SK-N-SH treated with all-trans-retinoic acid at 6 μM for 48 hours (cell line): Measurements from ENCODE around the gene BRD4.
"Not testable (repeated sequence)": the region's sequence is repeated elsewhere in the genome, so short reads cannot be mapped to it uniquely, and the experiment has no call there.

Experiments used
- ARNTL ChIP-seq: fragments of 450-650 bp; formaldehyde crosslinking; IDR thresholded peaks from 2 replicates; pipeline ENCODE4 v1.5.0; 2020; ENCODE audit warnings: low read depth, mild to moderate bottlenecking, moderate library complexity, borderline replicate concordance
- ESRRG ChIP-seq: fragments of 250-450 bp; sonication (Bioruptor Pico); IDR thresholded peaks from 2 replicates; pipeline ENCODE4 v1.6.1; 2021; ENCODE audit warnings: mild to moderate bottlenecking
- GLIS3 ChIP-seq: fragments of 250-450 bp; sonication (Bioruptor Pico); IDR thresholded peaks from 2 replicates; pipeline ENCODE4 v1.5.0; 2020; ENCODE audit warnings: mild to moderate bottlenecking, moderate library complexity
- OSR1 ChIP-seq: fragments of 250-450 bp; sonication (Bioruptor Pico); IDR thresholded peaks from 2 replicates; pipeline ENCODE4 v1.8.0; 2022; ENCODE audit warnings: moderate library complexity, mild to moderate bottlenecking, inconsistent platforms
- TCF4 ChIP-seq: fragments of 250-450 bp; sonication (Bioruptor Pico); IDR thresholded peaks from 2 replicates; pipeline ENCODE4 v1.8.0; 2021; ENCODE audit warnings: mild to moderate bottlenecking, moderate library complexity, borderline replicate concordance
- TOX ChIP-seq: fragments of 250-450 bp; sonication (Bioruptor Pico); IDR thresholded peaks from 2 replicates; pipeline ENCODE4 v1.8.0; 2021; ENCODE audit warnings: mild to moderate bottlenecking, moderate library complexity, borderline replicate concordance
- ZFP30 ChIP-seq: fragments of 450-650 bp; formaldehyde crosslinking; IDR thresholded peaks from 2 replicates; pipeline ENCODE4 v1.5.0; 2022; ENCODE audit warnings: mild to moderate bottlenecking, moderate library complexity
- TF ChIP-seq, protein P1 (sequence below): fragments of 250-450 bp; sonication (Bioruptor Pico); IDR thresholded peaks from 2 replicates; pipeline ENCODE4 v1.5.1; 2020; ENCODE audit warnings: low read depth, mild to moderate bottlenecking, moderate library complexity
- TF ChIP-seq, protein P2 (sequence below): fragments of 250-450 bp; sonication (Bioruptor Pico); IDR thresholded peaks from 2 replicates; pipeline ENCODE4 v1.8.0; 2020; ENCODE audit warnings: mild to moderate bottlenecking, moderate library complexity, borderline replicate concordance
- TF ChIP-seq, protein P3 (sequence below): fragments of 250-450 bp; sonication (Bioruptor Pico); IDR thresholded peaks from 2 replicates; pipeline ENCODE4 v1.8.0; 2021; ENCODE audit warnings: low read depth, mild to moderate bottlenecking, moderate library complexity, borderline replicate concordance

DNA sequence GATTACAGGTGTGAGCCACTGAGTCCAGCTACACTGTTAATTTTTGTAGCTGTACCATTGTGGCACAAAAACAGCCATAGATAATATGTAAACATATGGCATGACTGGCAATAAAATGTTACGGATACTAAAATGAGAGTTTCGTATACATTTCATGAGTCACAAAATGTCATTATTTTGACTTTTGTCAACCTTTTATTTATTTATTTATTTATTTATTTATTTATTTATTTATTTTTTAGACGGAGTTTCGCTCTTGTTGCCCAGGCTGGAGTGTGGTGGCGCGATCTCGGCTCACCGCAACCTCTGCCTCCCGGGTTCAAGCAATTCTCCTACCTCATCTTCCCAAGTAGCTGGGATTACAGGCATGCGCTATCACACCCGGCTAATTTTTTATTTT, 9.0 kb upstream of the BRD4 start:
- TF ChIP-seq, protein P1, sequence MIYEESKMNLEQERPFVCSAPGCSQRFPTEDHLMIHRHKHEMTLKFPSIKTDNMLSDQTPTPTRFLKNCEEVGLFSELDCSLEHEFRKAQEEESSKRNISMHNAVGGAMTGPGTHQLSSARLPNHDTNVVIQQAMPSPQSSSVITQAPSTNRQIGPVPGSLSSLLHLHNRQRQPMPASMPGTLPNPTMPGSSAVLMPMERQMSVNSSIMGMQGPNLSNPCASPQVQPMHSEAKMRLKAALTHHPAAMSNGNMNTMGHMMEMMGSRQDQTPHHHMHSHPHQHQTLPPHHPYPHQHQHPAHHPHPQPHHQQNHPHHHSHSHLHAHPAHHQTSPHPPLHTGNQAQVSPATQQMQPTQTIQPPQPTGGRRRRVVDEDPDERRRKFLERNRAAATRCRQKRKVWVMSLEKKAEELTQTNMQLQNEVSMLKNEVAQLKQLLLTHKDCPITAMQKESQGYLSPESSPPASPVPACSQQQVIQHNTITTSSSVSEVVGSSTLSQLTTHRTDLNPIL, result not testable (repeated sequence)
- TF ChIP-seq, protein P2, sequence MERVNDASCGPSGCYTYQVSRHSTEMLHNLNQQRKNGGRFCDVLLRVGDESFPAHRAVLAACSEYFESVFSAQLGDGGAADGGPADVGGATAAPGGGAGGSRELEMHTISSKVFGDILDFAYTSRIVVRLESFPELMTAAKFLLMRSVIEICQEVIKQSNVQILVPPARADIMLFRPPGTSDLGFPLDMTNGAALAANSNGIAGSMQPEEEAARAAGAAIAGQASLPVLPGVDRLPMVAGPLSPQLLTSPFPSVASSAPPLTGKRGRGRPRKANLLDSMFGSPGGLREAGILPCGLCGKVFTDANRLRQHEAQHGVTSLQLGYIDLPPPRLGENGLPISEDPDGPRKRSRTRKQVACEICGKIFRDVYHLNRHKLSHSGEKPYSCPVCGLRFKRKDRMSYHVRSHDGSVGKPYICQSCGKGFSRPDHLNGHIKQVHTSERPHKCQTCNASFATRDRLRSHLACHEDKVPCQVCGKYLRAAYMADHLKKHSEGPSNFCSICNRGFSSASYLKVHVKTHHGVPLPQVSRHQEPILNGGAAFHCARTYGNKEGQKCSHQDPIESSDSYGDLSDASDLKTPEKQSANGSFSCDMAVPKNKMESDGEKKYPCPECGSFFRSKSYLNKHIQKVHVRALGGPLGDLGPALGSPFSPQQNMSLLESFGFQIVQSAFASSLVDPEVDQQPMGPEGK, result not testable (repeated sequence)
- not testable (repeated sequence) for TF ChIP-seq TOX; ARNTL (CRISPR knock-in tag); GLIS3 (CRISPR knock-in tag); ESRRG; ZFP30 (CRISPR knock-in tag); TCF4; OSR1 (CRISPR knock-in tag)
- TF ChIP-seq, protein P3, sequence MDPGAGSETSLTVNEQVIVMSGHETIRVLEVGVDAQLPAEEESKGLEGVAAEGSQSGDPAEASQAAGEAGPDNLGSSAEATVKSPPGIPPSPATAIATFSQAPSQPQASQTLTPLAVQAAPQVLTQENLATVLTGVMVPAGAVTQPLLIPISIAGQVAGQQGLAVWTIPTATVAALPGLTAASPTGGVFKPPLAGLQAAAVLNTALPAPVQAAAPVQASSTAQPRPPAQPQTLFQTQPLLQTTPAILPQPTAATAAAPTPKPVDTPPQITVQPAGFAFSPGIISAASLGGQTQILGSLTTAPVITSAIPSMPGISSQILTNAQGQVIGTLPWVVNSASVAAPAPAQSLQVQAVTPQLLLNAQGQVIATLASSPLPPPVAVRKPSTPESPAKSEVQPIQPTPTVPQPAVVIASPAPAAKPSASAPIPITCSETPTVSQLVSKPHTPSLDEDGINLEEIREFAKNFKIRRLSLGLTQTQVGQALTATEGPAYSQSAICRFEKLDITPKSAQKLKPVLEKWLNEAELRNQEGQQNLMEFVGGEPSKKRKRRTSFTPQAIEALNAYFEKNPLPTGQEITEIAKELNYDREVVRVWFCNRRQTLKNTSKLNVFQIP (CRISPR knock-in tag), result not testable (repeated sequence)
